Activated CD8-positive, alpha-beta memory T cell treated with anti-CD3 and anti-CD28 coated beads, Interleukin-2, amount 50 U/mL, for 24 hours (primary cell): ENCODE data around the gene AMIGO3.

Source experiments
- DNase-seq: peaks from one replicate; pipeline ENCODE4 v3.0.0-alpha.2; 2020; ENCODE audit errors: extremely low read depth

Gene AMIGO3

DNA sequence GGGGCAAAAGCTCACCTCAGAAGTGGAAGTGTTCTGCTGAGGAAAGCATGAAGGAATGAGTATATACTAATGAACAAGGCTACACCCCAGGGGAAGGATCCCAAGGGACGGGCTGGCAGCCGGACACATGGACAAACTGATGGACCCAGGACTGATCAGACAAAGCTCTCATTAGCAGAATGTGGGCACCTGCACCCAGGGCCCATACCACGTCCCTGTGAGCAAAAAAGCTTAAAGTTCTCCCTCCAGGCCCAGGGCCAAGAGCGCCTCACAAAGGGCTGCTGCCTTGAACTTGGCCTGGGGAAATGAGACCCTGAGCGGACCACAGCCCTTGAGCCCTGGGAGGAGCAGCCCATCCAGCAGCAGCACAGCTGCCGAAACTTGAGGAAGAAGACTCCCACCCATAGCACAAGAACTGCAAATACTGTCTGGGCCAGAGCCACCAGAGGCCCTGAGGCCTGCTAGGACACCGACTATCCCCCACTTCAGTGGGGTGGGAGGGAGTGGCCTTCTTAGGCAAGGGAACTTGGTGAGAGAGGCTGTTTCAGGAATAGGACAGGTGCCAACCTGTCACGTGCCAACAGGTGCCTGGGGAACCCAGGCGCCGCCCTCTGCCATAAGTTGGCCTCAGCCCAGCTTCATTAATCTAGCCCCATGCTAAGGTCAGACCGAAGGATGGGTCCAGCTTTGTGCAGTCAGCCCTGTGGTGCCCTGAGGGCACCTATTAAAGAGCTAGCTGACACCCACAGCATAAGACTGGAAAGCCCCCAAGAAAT, 6.6 kb upstream of the AMIGO3 start:
- DNase-seq = no peak

DNA sequence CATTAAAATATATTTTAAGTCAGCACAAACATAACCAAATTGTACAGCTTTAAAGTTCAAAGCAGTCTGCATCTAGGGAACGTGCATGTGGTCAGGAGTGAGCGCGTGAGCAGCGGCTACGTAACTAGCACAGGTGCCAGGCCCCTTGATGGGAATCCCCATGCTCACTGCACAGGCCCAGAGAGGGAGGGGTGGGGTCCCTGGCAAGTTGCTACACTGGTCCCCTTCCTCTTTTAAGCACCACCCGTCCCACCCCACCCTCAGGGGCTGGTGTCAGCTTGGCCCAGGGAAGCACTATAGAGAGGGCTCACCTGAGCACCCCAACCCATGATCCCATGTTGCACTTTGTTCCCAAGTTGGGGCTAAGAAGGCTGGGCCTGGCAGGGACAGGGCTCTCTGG, 5.1 kb upstream of the AMIGO3 start:
- DNase-seq = no peak

- peak; percentile 82 for DNase-seq
Measured at GRCh38 chr3:49723628-49724551, 4.4 kb upstream of the AMIGO3 start, which contains the start of gene GMPPB. GMPPB (minus strand) TSS chr3:49723951; CDS start chr3:49723726, 225 bp downstream.

- no peak for DNase-seq
Measured at GRCh38 chr3:49723296-49723627, 3.8 kb upstream of the AMIGO3 start.

- no peak for DNase-seq
Measured at GRCh38 chr3:49722896-49723295, 3.4 kb upstream of the AMIGO3 start.

GRCh38 chr3:49721896-49722781, 2.7 kb upstream of the AMIGO3 start:
- DNase-seq = no peak

DNA sequence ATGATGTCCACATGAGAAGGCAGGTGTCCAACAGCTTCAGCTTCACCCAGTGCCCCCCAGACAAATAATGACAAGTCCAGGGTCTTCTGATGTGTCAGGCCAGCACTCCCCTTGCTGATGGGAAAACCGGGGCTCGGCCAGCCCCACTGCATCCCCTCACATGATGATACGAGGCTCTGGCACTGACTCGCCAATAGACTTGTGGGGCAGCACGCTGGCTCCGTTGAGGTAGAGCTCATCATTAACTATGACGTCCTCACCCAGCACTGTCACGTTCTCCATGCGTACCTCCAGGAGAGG, 2.1 kb upstream of the AMIGO3 start:
- no peak for DNase-seq

GRCh38 chr3:49720855-49721595, 1.5 kb upstream of the AMIGO3 start:
- DNase-seq = no peak

DNA sequence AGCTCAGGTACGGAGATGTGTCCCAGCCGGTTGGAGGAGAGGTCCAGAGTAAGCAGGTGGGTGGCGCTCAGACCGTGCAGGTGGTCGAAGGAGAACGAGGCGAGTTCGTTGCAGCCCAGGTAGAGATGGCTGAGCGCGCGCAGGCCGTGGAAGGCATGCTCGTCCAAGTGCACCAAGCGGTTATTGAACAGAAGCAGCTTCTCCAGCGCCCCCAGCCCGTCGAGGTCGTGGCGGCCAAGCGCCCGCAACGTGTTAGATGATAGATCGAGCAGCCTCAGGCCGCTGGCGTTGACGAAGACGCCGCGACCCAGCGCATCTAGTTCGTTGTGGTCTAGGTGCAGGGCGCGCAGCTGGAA, 648 bp downstream of the AMIGO3 start:
- no peak for DNase-seq

- DNase-seq = no peak
Measured at GRCh38 chr3:49717959-49718857, 1.3 kb downstream of the AMIGO3 start.

DNA sequence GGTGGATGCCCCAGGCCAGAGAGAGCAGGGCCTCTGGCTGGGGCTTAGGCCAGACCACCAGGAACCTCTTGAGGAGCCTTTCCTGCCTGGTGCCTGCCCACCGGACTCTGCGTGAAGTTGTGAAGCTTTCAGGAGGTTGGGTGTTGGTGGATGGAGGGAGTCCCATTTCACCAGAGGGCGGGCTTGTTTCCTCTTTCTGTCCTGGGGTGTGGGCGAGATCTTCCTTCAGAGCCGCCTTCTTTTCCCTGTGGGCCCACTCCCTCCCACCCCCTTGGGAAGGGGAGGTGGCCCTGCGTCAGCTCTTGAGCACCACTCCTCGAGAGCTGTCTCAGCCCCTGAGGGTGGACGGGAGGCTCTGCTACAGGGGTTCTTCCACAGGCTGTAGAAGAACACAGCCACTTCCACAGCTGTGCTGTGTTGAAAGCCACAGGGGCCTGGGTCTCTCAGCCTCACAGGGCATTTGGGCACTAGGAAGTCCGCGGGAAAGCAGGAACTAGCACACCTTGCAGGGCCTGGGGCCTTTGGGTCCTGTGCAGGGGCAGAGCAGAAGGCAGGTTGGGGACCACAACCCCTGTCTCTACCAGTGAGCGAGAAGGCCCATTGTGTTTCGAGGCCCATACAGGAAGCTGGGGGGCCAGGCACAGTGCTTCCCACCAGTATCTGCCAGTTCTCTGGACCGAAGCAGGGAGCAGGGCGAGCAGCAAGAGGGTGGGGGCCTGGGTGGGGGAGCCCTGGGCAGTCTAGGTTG, 2.1 kb downstream of the AMIGO3 start:
- no peak for DNase-seq

DNA sequence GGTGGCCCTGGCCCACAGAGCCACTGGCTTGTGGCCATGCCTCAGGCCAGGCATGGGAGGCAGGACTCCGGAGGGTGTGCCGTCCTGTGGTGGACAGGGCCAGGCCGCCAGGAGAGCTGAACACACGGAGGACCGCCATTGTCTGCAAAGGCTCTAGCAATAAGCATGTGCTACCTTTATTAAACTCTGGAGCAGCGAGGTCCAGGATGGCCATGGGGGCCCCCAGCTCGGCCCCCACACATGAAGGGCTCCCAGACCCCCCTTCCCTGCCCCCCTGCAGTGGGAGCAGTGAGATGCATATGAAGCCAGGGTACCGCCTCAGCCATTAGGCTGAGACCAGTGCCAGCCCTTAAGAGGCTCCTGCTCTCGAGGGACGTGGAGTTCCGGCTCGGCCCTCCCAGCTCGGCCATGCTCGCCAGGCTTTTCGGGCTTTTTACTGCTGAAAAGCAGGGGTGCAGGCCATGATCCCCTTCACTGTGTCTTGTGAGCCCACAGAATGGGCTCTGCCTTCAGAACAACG, 2.7 kb downstream of the AMIGO3 start:
- no peak for DNase-seq

GRCh38 chr3:49716169-49716568, 3.3 kb downstream of the AMIGO3 start:
- no peak for DNase-seq

DNA sequence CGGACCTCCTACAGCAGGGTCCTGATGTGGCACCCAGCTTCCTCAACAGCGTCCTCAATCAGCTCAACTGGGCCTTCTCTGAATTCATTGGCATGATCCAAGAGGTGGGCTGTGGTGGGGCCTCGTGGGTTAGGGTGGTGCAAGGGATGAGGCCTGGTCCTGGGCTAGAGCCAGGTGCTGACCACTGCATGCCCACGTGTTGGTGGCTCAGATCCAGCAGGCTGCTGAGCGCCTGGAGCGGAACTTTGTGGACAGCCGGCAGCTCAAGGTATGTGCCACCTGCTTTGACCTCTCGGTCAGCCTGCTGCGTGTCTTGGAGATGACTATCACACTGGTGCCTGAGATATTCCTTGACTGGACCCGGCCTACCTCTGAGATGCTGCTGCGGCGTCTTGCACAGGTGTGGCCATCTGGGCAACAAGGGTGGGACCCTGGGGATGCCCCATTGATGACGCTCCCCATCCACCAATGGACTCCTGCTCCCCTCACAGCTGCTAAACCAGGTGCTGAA, 3.8 kb downstream of the AMIGO3 start:
- no peak for DNase-seq

GRCh38 chr3:49714728-49715550, 4.5 kb downstream of the AMIGO3 start:
- DNase-seq = no peak

DNA sequence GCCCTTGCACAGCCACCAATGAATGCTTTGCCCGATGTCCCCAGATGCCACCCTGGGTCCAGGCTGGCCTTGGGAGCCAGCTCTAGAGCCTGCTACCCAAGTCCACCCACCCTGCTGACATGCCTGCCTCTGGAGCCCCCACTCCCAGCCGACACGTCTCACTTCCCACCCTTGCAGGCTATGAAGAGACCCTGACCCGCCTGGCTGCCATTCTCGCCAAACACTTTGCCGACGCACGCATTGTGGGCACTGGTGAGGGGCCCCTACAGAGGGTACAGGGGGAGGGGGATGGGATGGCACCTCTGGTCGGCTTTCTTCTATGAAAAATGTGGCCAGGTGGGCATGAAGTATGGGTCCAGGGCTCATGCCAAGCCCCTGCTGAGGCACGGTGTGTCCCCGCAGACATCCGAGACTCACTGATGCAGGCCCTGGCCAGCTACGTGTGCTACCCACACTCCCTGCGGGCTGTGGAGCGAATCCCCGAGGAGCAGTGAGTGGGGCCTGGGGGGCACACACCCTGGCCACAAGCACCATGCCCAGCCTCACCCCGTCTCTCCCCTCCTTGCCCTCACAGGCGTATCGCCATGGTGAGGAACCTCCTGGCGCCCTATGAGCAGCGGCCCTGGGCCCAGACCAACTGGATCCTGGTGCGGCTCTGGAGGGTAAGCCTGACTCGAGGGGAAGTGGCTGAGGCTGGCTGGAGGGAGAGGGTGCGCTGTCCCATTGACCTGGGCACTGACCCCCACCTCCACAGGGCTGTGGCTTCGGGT, 6.0 kb downstream of the AMIGO3 start:
- DNase-seq = no peak

- DNase-seq = no peak
Measured at GRCh38 chr3:49712631-49713317, 6.7 kb downstream of the AMIGO3 start.
